ENCODE data around the gene NCR1. TPM values are rescaled to one million over a fixed set of nuclear protein-coding genes. Genes with fewer than 3 reads are reported as not detected.
"Not testable (repeated sequence)": the region's sequence is repeated elsewhere in the genome, so short reads cannot be mapped to it uniquely, and the experiment has no call there.

The NCR1 gene
- total RNA-seq, 1 donor from 2014 or later: not detected

GRCh38 chr19:54893406-54893805 is 12.5 kb upstream of the NCR1 start:
- H3K9me3 ChIP-seq: no peaks in the 10 kb centered on the region
- no peak for DNase-seq (ENCODE audit: low spot score in 2 of 2)
- TF ChIP-seq CTCF (IDR thresholded peaks at IDR 0.05): no peak
- no peaks in the 10 kb centered on the region for H3K27me3 ChIP-seq
- intact Hi-C loops (cut with DNase I): no loop called here
- H3K27ac ChIP-seq: no peak overlapping the region
- no peaks in the 10 kb centered on the region for H3K36me3 ChIP-seq
- no peak overlapping the region for H3K4me3 ChIP-seq
- no peaks in the 10 kb centered on the region for H3K4me1 ChIP-seq

GRCh38 chr19:54894106-54894505 is 11.8 kb upstream of the NCR1 start:
- H3K36me3 ChIP-seq; H3K27me3 ChIP-seq; H3K4me3 ChIP-seq; H3K9me3 ChIP-seq; DNase-seq (ENCODE audit: low spot score in 2 of 2); H3K4me1 ChIP-seq; intact Hi-C loops (cut with DNase I); H3K27ac ChIP-seq: not testable (repeated sequence)

- Histone ChIP-seq H3K27me3 (no peaks in the 10 kb centered on the region), H3K9me3 (no peaks in the 10 kb centered on the region), H3K27ac (no peak overlapping the region), H3K36me3 (no peaks in the 10 kb centered on the region), H3K4me3 (no peak overlapping the region), H3K4me1 (no peaks in the 10 kb centered on the region)
- DNase-seq (ENCODE audit: low spot score in 2 of 2): no peak
- no peak for TF ChIP-seq CTCF (IDR thresholded peaks at IDR 0.05)
- intact Hi-C loops (cut with DNase I): no loop called here
Observed at GRCh38 chr19:54896036-54896435, 9.9 kb upstream of the NCR1 start.

- DNase-seq (ENCODE audit: low spot score in 2 of 2); H3K4me3 ChIP-seq; H3K27me3 ChIP-seq; H3K4me1 ChIP-seq; H3K9me3 ChIP-seq; intact Hi-C loops (cut with DNase I); H3K36me3 ChIP-seq; H3K27ac ChIP-seq: not testable (repeated sequence)
Observed at GRCh38 chr19:54898685-54899084, 7.3 kb upstream of the NCR1 start.

GRCh38 chr19:54899646-54900045 is 6.3 kb upstream of the NCR1 start:
- H3K27ac ChIP-seq; H3K4me3 ChIP-seq; H3K36me3 ChIP-seq; DNase-seq (ENCODE audit: low spot score in 2 of 2); H3K4me1 ChIP-seq; H3K27me3 ChIP-seq; H3K9me3 ChIP-seq; intact Hi-C loops (cut with DNase I): not testable (repeated sequence)

GRCh38 chr19:54901153-54901552 is 4.8 kb upstream of the NCR1 start:
- H3K4me3 ChIP-seq; intact Hi-C loops (cut with DNase I); H3K4me1 ChIP-seq; DNase-seq (ENCODE audit: low spot score in 2 of 2); H3K36me3 ChIP-seq; H3K9me3 ChIP-seq; H3K27ac ChIP-seq; H3K27me3 ChIP-seq: not testable (repeated sequence)

GRCh38 chr19:54902061-54902460 is 3.9 kb upstream of the NCR1 start:
- no peak for TF ChIP-seq CTCF (IDR thresholded peaks at IDR 0.05)
- no peaks in the 10 kb centered on the region for H3K27me3 ChIP-seq
- no peak overlapping the region for H3K27ac ChIP-seq
- H3K4me3 ChIP-seq: no peak overlapping the region
- no peaks in the 10 kb centered on the region for H3K4me1 ChIP-seq
- H3K9me3 ChIP-seq: no peaks in the 10 kb centered on the region
- H3K36me3 ChIP-seq: no peaks in the 10 kb centered on the region
- intact Hi-C loops (cut with DNase I): no loop called here
- no peak for DNase-seq (ENCODE audit: low spot score in 2 of 2)

- H3K36me3 ChIP-seq: no peaks in the 10 kb centered on the region
- intact Hi-C loops (cut with DNase I): no loop called here
- H3K27ac ChIP-seq: no peak overlapping the region
- no peak for DNase-seq (ENCODE audit: low spot score in 2 of 2)
- H3K4me3 ChIP-seq: no peak overlapping the region
- H3K27me3 ChIP-seq: no peaks in the 10 kb centered on the region
- H3K4me1 ChIP-seq: no peaks in the 10 kb centered on the region
- TF ChIP-seq CTCF (IDR thresholded peaks at IDR 0.05): no peak
- H3K9me3 ChIP-seq: no peaks in the 10 kb centered on the region
Observed at GRCh38 chr19:54903303-54903702, 2.6 kb upstream of the NCR1 start.

- H3K9me3 ChIP-seq; H3K36me3 ChIP-seq; intact Hi-C loops (cut with DNase I); H3K27ac ChIP-seq; DNase-seq (ENCODE audit: low spot score in 2 of 2); H3K4me3 ChIP-seq; H3K4me1 ChIP-seq; H3K27me3 ChIP-seq: not testable (repeated sequence)
Observed at GRCh38 chr19:54904261-54904660, 1.7 kb upstream of the NCR1 start.

Data from ascending aorta (tissue), 2 donors.